Measurements from ENCODE around the gene ANKRD28.

The ANKRD28 gene

DNA sequence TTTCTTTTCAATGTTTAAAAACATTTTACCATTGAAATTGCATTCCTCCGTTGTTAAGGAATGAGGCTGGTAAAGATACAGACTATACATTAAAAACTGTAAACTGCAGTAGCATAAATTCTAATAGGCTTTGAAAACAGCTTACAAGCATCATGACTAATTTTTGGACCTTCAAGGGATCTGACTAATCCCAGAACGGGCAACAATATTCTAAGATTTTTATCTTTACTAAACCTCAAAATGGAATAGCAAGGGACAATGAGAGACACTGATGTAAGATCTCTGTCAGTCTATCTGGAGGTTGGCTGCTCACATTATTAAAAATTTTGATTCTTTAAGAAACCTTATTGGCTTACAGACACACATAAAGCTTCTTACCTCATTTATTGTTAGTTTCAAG is 121.5 kb downstream of the ANKRD28 start:
- Histone ChIP-seq H3K9ac (ENCODE audit: insufficient read length) (no peak overlapping the region), H3K9me3 (ENCODE audit: low read depth, low read length) (no peaks in the 10 kb centered on the region)
- no peak for DNase-seq (ENCODE audit: low read depth, low spot score)

DNA sequence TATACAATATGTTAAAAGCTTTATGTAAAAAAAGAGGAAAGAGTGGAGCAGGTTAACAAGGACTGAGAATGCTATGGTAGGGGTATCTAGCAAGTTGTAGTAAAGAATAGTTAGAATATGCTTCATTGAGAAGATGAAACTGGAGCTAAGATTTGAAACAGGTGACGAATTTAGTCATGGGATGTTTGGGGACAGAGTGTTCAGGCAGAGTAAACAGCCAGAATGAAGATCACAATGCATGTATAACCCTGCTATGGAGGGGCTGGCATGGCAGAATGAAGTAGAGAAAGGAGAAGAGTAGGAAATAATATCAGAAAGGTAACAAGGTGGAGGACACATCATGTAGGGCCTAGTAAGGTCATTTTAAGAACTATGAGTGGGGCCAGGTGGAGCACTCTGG is 124.2 kb downstream of the ANKRD28 start:
- H3K36me3 ChIP-seq (ENCODE audit: insufficient read depth, low read length): no peaks in the 10 kb centered on the region

More for the DNA sequence above, 121.5 kb downstream of the ANKRD28 start:
- TF ChIP-seq FOXP2 (optimal IDR thresholded peaks at IDR 0.05; ENCODE audit: control extremely low read depth, extremely low read length, insufficient read depth) (no peak), POLR2AphosphoS5 (IDR thresholded peaks at IDR 0.05; ENCODE audit: borderline replicate concordance, low read depth, low read length) (no peak), EZH2 (IDR thresholded peaks at IDR 0.05) (no peak)
- no peak overlapping the region for H3K4me3 ChIP-seq
- H3K36me3 ChIP-seq (ENCODE audit: insufficient read depth, low read length): no peaks in the 10 kb centered on the region
- H3K27ac ChIP-seq: no peak overlapping the region

GRCh38 chr3:15667484-15667883 is 130.3 kb downstream of the ANKRD28 start:
- TF ChIP-seq POLR2AphosphoS5 (IDR thresholded peaks at IDR 0.05; ENCODE audit: borderline replicate concordance, low read depth, low read length) (no peak), EZH2 (IDR thresholded peaks at IDR 0.05) (no peak), FOXP2 (optimal IDR thresholded peaks at IDR 0.05; ENCODE audit: control extremely low read depth, extremely low read length, insufficient read depth) (no peak)
- no peak overlapping the region for H3K27ac ChIP-seq
- H3K36me3 ChIP-seq (ENCODE audit: insufficient read depth, low read length): no peaks in the 10 kb centered on the region
- no peak for DNase-seq (ENCODE audit: low read depth, low spot score)
- H3K9me3 ChIP-seq (ENCODE audit: low read depth, low read length): no peaks in the 10 kb centered on the region
- no peak overlapping the region for H3K9ac ChIP-seq (ENCODE audit: insufficient read length)
- H3K4me3 ChIP-seq: no peak overlapping the region

More for the DNA sequence above, 124.2 kb downstream of the ANKRD28 start:
- Histone ChIP-seq H3K4me3 (no peak overlapping the region), H3K9me3 (ENCODE audit: low read depth, low read length) (no peaks in the 10 kb centered on the region), H3K9ac (ENCODE audit: insufficient read length) (no peak overlapping the region), H3K27ac (no peak overlapping the region)
- no peak for DNase-seq (ENCODE audit: low read depth, low spot score)
- TF ChIP-seq POLR2AphosphoS5 (IDR thresholded peaks at IDR 0.05; ENCODE audit: borderline replicate concordance, low read depth, low read length): no peak
- no peak for TF ChIP-seq FOXP2 (optimal IDR thresholded peaks at IDR 0.05; ENCODE audit: control extremely low read depth, extremely low read length, insufficient read depth)
- no peak for TF ChIP-seq EZH2 (IDR thresholded peaks at IDR 0.05)

- DNase-seq (ENCODE audit: low read depth, low spot score): no peak
- Histone ChIP-seq H3K9me3 (ENCODE audit: low read depth, low read length) (no peaks in the 10 kb centered on the region), H3K36me3 (ENCODE audit: insufficient read depth, low read length) (no peaks in the 10 kb centered on the region), H3K9ac (ENCODE audit: insufficient read length) (no peak overlapping the region), H3K4me3 (no peak overlapping the region), H3K27ac (no peak overlapping the region)
- TF ChIP-seq FOXP2 (optimal IDR thresholded peaks at IDR 0.05; ENCODE audit: control extremely low read depth, extremely low read length, insufficient read depth) (no peak), POLR2AphosphoS5 (IDR thresholded peaks at IDR 0.05; ENCODE audit: borderline replicate concordance, low read depth, low read length) (no peak), EZH2 (IDR thresholded peaks at IDR 0.05) (no peak)
Observed at GRCh38 chr3:15666277-15666676, 131.5 kb downstream of the ANKRD28 start.

DNA sequence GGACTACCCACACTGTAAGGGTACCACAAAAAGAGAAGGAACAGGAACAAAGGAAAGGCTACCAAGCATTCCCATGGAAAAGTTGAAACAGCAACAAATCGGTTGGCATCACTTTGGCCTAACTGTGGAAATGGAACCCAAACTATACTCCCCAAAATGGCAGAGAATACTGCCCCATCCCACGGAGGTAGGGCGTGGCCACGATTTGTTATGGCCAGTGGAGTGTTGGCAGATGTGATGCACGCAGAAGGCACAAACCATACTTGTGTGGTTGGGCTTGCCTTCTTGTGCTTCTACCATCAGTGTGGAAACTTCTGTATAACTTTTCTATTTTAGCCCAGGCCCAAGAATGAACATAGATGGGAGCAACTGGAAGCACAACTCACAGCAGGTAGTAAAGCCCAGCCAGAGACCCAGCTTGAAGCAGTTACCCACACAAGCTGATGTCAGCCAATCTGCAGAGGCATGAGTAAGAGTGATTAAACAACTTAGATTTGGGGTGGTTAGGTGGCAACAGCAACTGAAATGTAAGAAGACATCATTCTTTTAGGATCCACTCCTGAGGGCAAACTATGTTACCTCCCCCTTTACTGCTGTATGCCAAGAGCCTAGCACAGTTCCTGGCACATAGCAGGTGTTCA is 132.1 kb downstream of the ANKRD28 start:
- Histone ChIP-seq H3K36me3 (ENCODE audit: insufficient read depth, low read length) (no peaks in the 10 kb centered on the region), H3K27ac (no peak overlapping the region), H3K9me3 (ENCODE audit: low read depth, low read length) (no peaks in the 10 kb centered on the region), H3K4me3 (no peak overlapping the region), H3K9ac (ENCODE audit: insufficient read length) (no peak overlapping the region)
- TF ChIP-seq EZH2 (IDR thresholded peaks at IDR 0.05) (no peak), FOXP2 (optimal IDR thresholded peaks at IDR 0.05; ENCODE audit: control extremely low read depth, extremely low read length, insufficient read depth) (no peak), POLR2AphosphoS5 (IDR thresholded peaks at IDR 0.05; ENCODE audit: borderline replicate concordance, low read depth, low read length) (no peak)
- DNase-seq (ENCODE audit: low read depth, low spot score): no peak

DNA sequence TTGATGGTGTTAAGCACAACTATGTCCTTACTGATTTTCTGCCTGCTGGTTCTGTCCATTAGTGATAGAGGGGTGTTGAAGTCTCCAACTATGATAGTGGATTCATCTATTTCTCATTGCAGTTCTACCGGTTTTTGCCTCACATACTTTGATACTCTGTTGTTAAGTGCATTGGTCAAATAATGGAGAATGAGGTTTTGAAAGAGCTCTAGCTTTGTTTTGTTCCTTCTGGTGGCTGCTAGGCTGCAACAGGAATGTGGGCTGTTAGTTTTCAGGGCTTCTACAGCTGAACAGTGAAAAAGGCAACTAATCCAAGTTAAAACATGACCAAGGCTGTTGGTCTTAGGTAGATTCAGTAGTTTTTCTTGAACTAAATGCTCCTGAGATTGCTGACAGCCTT is 133.6 kb downstream of the ANKRD28 start:
- H3K4me3 ChIP-seq: no peak overlapping the region
- no peak overlapping the region for H3K27ac ChIP-seq
- no peak overlapping the region for H3K9ac ChIP-seq (ENCODE audit: insufficient read length)
- no peaks in the 10 kb centered on the region for H3K36me3 ChIP-seq (ENCODE audit: insufficient read depth, low read length)
- no peak for DNase-seq (ENCODE audit: low read depth, low spot score)
- H3K9me3 ChIP-seq (ENCODE audit: low read depth, low read length): no peaks in the 10 kb centered on the region
- TF ChIP-seq EZH2 (IDR thresholded peaks at IDR 0.05) (no peak), POLR2AphosphoS5 (IDR thresholded peaks at IDR 0.05; ENCODE audit: borderline replicate concordance, low read depth, low read length) (no peak), FOXP2 (optimal IDR thresholded peaks at IDR 0.05; ENCODE audit: control extremely low read depth, extremely low read length, insufficient read depth) (no peak)

DNA sequence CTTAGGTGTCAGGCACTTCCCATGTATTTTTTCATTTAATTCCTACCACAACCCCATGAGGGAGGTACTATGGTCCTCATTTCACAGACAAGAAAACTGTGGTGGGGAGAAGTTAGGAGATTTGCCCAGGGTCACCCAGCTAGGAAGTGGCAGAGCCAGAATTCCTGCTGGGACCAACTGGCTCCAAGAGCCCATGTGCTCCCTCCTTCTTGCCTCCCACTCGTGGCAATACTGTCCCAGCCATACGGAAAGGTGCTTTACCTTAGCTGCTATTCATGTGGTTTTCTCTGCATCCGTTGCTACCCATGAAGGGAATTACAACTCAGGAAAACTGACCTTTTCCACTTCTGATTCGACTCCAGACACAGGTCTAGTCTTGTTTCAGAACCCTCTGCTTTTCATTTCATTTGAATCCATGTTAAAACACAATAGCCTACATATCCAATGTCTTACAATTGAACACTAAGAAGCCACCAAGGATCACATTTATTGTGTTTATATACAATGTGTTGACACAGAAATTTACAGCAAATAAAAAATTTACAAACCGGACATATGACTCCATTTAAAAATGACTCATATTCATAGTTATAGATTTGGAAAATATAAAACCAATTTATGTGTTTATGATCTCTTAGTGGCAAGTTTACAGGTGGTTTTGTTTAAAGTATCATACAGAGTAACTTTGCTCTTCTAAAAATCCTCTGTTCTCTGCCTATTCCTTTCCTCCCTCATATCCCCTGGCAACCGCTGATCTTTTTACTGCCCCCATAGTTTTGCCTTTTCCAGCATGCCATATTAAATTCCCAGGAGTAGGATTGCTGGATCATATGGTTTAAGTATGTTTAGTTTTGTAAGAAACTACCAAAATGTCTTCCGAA is 137.5 kb downstream of the ANKRD28 start:
- H3K27ac ChIP-seq: no peak overlapping the region
- H3K36me3 ChIP-seq (ENCODE audit: insufficient read depth, low read length): no peaks in the 10 kb centered on the region
- H3K9me3 ChIP-seq (ENCODE audit: low read depth, low read length): no peaks in the 10 kb centered on the region
- H3K4me3 ChIP-seq: no peak overlapping the region
- TF ChIP-seq EZH2 (IDR thresholded peaks at IDR 0.05) (no peak), POLR2AphosphoS5 (IDR thresholded peaks at IDR 0.05; ENCODE audit: borderline replicate concordance, low read depth, low read length) (no peak), FOXP2 (optimal IDR thresholded peaks at IDR 0.05; ENCODE audit: control extremely low read depth, extremely low read length, insufficient read depth) (no peak)
- no peak for DNase-seq (ENCODE audit: low read depth, low spot score)
- H3K9ac ChIP-seq (ENCODE audit: insufficient read length): no peak overlapping the region

GRCh38 chr3:15659254-15659975 is 138.4 kb downstream of the ANKRD28 start:
- TF ChIP-seq POLR2AphosphoS5 (IDR thresholded peaks at IDR 0.05; ENCODE audit: borderline replicate concordance, low read depth, low read length) (no peak), EZH2 (IDR thresholded peaks at IDR 0.05) (no peak), FOXP2 (optimal IDR thresholded peaks at IDR 0.05; ENCODE audit: control extremely low read depth, extremely low read length, insufficient read depth) (no peak)
- no peak for DNase-seq (ENCODE audit: low read depth, low spot score)
- H3K4me3 ChIP-seq: no peak overlapping the region
- H3K9ac ChIP-seq (ENCODE audit: insufficient read length): no peak overlapping the region
- no peak overlapping the region for H3K27ac ChIP-seq
- no peaks in the 10 kb centered on the region for H3K36me3 ChIP-seq (ENCODE audit: insufficient read depth, low read length)
- H3K9me3 ChIP-seq (ENCODE audit: low read depth, low read length): no peaks in the 10 kb centered on the region

All from SK-N-MC (cell line).